SK-N-SH (cell line): Measurements from ENCODE around the gene FAM83F. TPM values are rescaled to one million over a fixed set of nuclear protein-coding genes. Genes with fewer than 3 reads are reported as not detected.

Source experiments
- CTCF ChIA-PET: fragments of 300-600, 350-600 bp; formaldehyde crosslinking; extraction: SDS; loops from one replicate; lab custom pipeline; 2021; lab: Yijun Ruan, JAX
- POLR2A ChIA-PET: fragments of 350-600 bp; sonication (Branson Sonifier 250); formaldehyde crosslinking; extraction: SDS; loops from one replicate; lab custom pipeline; 2020; ENCODE audit warnings: antibody characterized with exemption, inconsistent platforms; lab: Yijun Ruan, JAX
- DNase-seq: peaks from one replicate; pipeline ENCODE4 v3.0.0; 2012
- H2AFZ ChIP-seq: fragments of 200-600 bp; sonication (generic); 2 replicates; pipeline ENCODE4 v1.8.1; 2016; ENCODE audit warnings: antibody characterized with exemption, mild to moderate bottlenecking, low read depth
- H3F3A ChIP-seq: fragments of 200-600 bp; sonication (generic); replicated peaks from 2 replicates; pipeline ENCODE3; 2016; ENCODE audit warnings: antibody characterized with exemption, mild to moderate bottlenecking; ENCODE audit not compliant: insufficient read depth
- H3K27ac ChIP-seq, 2 experiments: fragments of 200-500 bp in 1 of 2; fragments of 200-600 bp in 1 of 2; sonication (Bioruptor generic) in 1 of 2; sonication (generic), shearing (Covaris generic) in 1 of 2; 2 replicates each; pipeline versions ENCODE4 v1.5.1 to v1.6.1; 2014 to 2016; ENCODE audit warnings: low read depth in 2 of 2, inconsistent platforms in 1 of 2, low read length in 1 of 2, mild to moderate bottlenecking in 1 of 2, mixed read lengths in 1 of 2
- H3K27me3 ChIP-seq: fragments of 200-600 bp; sonication (generic), shearing (Covaris generic); 2 replicates; pipeline ENCODE4 v1.6.1; 2016; ENCODE audit warnings: mixed run types; ENCODE audit not compliant: insufficient read depth
- H3K36me3 ChIP-seq, 2 experiments: fragments of 200-500 bp in 1 of 2; fragments of 200-600 bp in 1 of 2; sonication (Bioruptor generic) in 1 of 2; sonication (generic) in 1 of 2; replicated peaks in 1 of 2; 2 replicates each; pipeline versions ENCODE3 to v1.5.1; 2014 to 2016; ENCODE audit warnings: low read length in 1 of 2, mild to moderate bottlenecking in 1 of 2; ENCODE audit not compliant: insufficient read depth in 2 of 2, control insufficient read depth in 1 of 2
- H3K4me1 ChIP-seq, 2 experiments: fragments of 200-500 bp in 1 of 2; fragments of 200-600 bp in 1 of 2; sonication (Bioruptor generic) in 1 of 2; sonication (generic), shearing (Covaris generic) in 1 of 2; 2 replicates each; pipeline versions ENCODE4 v1.5.1 to v1.6.1; 2014 to 2016; ENCODE audit warnings: low read depth in 1 of 2, low read length in 1 of 2, mixed run types in 1 of 2; ENCODE audit not compliant: insufficient read depth in 2 of 2, control insufficient read depth in 1 of 2
- H3K4me2 ChIP-seq: fragments of 200-600 bp; sonication (generic), shearing (Covaris generic); 2 replicates; pipeline ENCODE4 v1.6.1; 2017; ENCODE audit warnings: mixed run types
- H3K4me3 ChIP-seq, 2 experiments: fragments of 200-500 bp in 1 of 2; fragments of 200-600 bp in 1 of 2; sonication (Bioruptor generic) in 1 of 2; sonication (generic), shearing (Covaris generic) in 1 of 2; 2 replicates each; pipeline versions ENCODE4 v1.5.1 to v1.8.1; 2014 to 2016; ENCODE audit warnings: low read depth in 2 of 2, inconsistent platforms in 1 of 2, low read length in 1 of 2, mild to moderate bottlenecking in 1 of 2, mixed read lengths in 1 of 2, moderate library complexity in 1 of 2
- H3K79me2 ChIP-seq: fragments of 200-600 bp; sonication (generic); 2 replicates; pipeline ENCODE4 v1.8.1; 2017; ENCODE audit warnings: mild to moderate bottlenecking; ENCODE audit not compliant: insufficient read depth
- H3K9ac ChIP-seq: fragments of 200-600 bp; sonication (generic); 2 replicates; pipeline ENCODE4 v1.6.1; 2017; ENCODE audit warnings: mixed run types
- H3K9me2 ChIP-seq: fragments of 200-600 bp; sonication (generic); 2 replicates; pipeline ENCODE4 v1.6.1; 2017; ENCODE audit warnings: mixed run types
- H3K9me3 ChIP-seq: fragments of 200-600 bp; sonication (generic); 2 replicates; pipeline ENCODE4 v1.6.1; 2017; ENCODE audit warnings: mixed run types, mild to moderate bottlenecking, moderate library complexity
- H4K20me1 ChIP-seq: fragments of 200-600 bp; sonication (generic); 2 replicates; pipeline ENCODE4 v1.6.1; 2017; ENCODE audit warnings: mild to moderate bottlenecking, mixed run types; ENCODE audit not compliant: insufficient read depth
- CHD2 ChIP-seq: fragments of 150-350 bp; IDR thresholded peaks from 2 replicates; pipeline ENCODE4 v1.6.1; 2018; ENCODE audit warnings: low read length; ENCODE audit not compliant: partially characterized antibody
- CTCF ChIP-seq: fragments of 200-600 bp; sonication (generic); IDR thresholded peaks from 2 replicates; pipeline ENCODE4 v1.6.1; 2017; ENCODE audit warnings: antibody characterized with exemption, mild to moderate bottlenecking, moderate library complexity
- FOSL2 ChIP-seq: IDR thresholded peaks from 2 replicates; pipeline ENCODE4 v1.4.0; 2012; ENCODE audit warnings: low read depth, mild to moderate bottlenecking, moderate library complexity, borderline replicate concordance
- JUND ChIP-seq: IDR thresholded peaks from 2 replicates; pipeline ENCODE4 v1.4.0; 2012
- NRF1 ChIP-seq: IDR thresholded peaks from 2 replicates; pipeline ENCODE4 v1.6.1; 2012; ENCODE audit warnings: low read depth, mild to moderate bottlenecking, low read length
- POLR2AphosphoS5 ChIP-seq: IDR thresholded peaks from 2 replicates; pipeline ENCODE4 v1.6.1; 2012; ENCODE audit warnings: low read depth, low read length
- RCOR1 ChIP-seq: fragments of 150-350 bp; IDR thresholded peaks from 2 replicates; pipeline ENCODE4 v1.6.1; 2017; ENCODE audit warnings: antibody characterized with exemption, low read length
- REST ChIP-seq: IDR thresholded peaks from 2 replicates; pipeline ENCODE4 v1.6.1; 2012; ENCODE audit warnings: mild to moderate bottlenecking, low read depth, low read length, moderate library complexity
- RFX5 ChIP-seq: IDR thresholded peaks from 2 replicates; pipeline ENCODE4 v1.6.1; 2012; ENCODE audit warnings: mild to moderate bottlenecking, improper control_type of control experiment, low read length
- SIN3A ChIP-seq: IDR thresholded peaks from 2 replicates; pipeline ENCODE4 v1.6.1; 2012; ENCODE audit warnings: low read depth, mild to moderate bottlenecking, low read length, moderate library complexity, borderline replicate concordance
- SMC3 ChIP-seq: IDR thresholded peaks from 2 replicates; pipeline ENCODE4 v1.6.1; 2012; ENCODE audit warnings: low read depth, low read length, improper control_type of control experiment
- TAF1 ChIP-seq: IDR thresholded peaks from 2 replicates; pipeline ENCODE4 v1.6.1; 2012; ENCODE audit warnings: low read depth, mild to moderate bottlenecking, low read length, moderate library complexity, borderline replicate concordance
- TCF12 ChIP-seq: IDR thresholded peaks from 2 replicates; pipeline ENCODE4 v1.4.0; 2012
- USF1 ChIP-seq: IDR thresholded peaks from 2 replicates; pipeline ENCODE4 v1.4.0; 2012; ENCODE audit warnings: low read depth, borderline replicate concordance
- USF2 ChIP-seq: fragments of 150-350 bp; IDR thresholded peaks from 2 replicates; pipeline ENCODE4 v1.6.1; 2017; ENCODE audit warnings: antibody characterized with exemption, low read length, low read depth, borderline replicate concordance
- YY1 ChIP-seq: IDR thresholded peaks from 2 replicates; pipeline ENCODE4 v1.4.0; 2012; ENCODE audit warnings: low read depth, mild to moderate bottlenecking
- WGBS: methylation state at CpG from one replicate; pipeline ENCODE4 v1.1.6; 2017; ENCODE audit warnings: low lambda C conversion rate; 5-methylcytosine and 5-hydroxymethylcytosine counted together
- polyA plus RNA-seq, 3 experiments: library from polyadenylated mRNA; depleted of rRNA; stranded (reverse); fragments of >200 nt; gene quantifications; 2 replicates each; pipeline ENCODE4 v1.2.3, GENCODE V29; 2012

The FAM83F gene
- polyA plus RNA-seq, 1 of the 3 experiments (the other 2 are of a cell fraction): not detected

- Histone ChIP-seq H3K4me1 (no peaks in the 10 kb centered on the region), H3K9ac (no peak overlapping the region), H4K20me1 (no peaks in the 10 kb centered on the region), H3K9me3 (no peaks in the 10 kb centered on the region), H3K4me2 (no peak overlapping the region), H3K9me2 (no peaks in the 10 kb centered on the region), H3K4me3 (no peak overlapping the region), H2AFZ (no peak overlapping the region), H3K79me2 (no peaks in the 10 kb centered on the region), H3K36me3 (no peaks in the 10 kb centered on the region), H3F3A (no peaks in the 10 kb centered on the region), H3K27ac (no peak overlapping the region), H3K27me3 (no peaks in the 10 kb centered on the region)
- WGBS: 83% methylated on average over 3 of the region's 3 CpGs
- TF ChIP-seq RCOR1: no peak
- no peak for TF ChIP-seq USF1
- no peak for TF ChIP-seq SMC3
- TF ChIP-seq JUND: no peak
- TF ChIP-seq YY1: no peak
- TF ChIP-seq USF2: no peak
- TF ChIP-seq TCF12: no peak
- TF ChIP-seq CTCF: no peak
- TF ChIP-seq RFX5: no peak
- no peak for TF ChIP-seq REST
- TF ChIP-seq SIN3A: no peak
- no peak for DNase-seq
- ChIA-PET CTCF (no interaction called here), POLR2A (no interaction called here)
These were observed 89.0 kb downstream of the FAM83F start for GRCh38 chr22:40083794-40084193.

- Histone ChIP-seq H3K79me2 (no peaks in the 10 kb centered on the region), H3K27ac (no peak overlapping the region), H3K9me2 (no peaks in the 10 kb centered on the region), H3K4me2 (no peak overlapping the region), H3F3A (no peaks in the 10 kb centered on the region), H4K20me1 (no peaks in the 10 kb centered on the region), H3K4me1 (no peaks in the 10 kb centered on the region), H2AFZ (no peak overlapping the region), H3K9ac (no peak overlapping the region), H3K27me3 (no peaks in the 10 kb centered on the region), H3K36me3 (no peaks in the 10 kb centered on the region), H3K4me3 (no peak overlapping the region), H3K9me3 (no peaks in the 10 kb centered on the region)
- CTCF ChIA-PET: no interaction called here
- POLR2A ChIA-PET: no interaction called here
- WGBS: 82% methylated on average over 5 of the region's 5 CpGs
- no peak for DNase-seq
- TF ChIP-seq CHD2: no peak
- no peak for TF ChIP-seq SIN3A
- TF ChIP-seq TAF1: no peak
- TF ChIP-seq RCOR1: no peak
- TF ChIP-seq POLR2AphosphoS5: no peak
- TF ChIP-seq FOSL2: no peak
- no peak for TF ChIP-seq NRF1
- no peak for TF ChIP-seq SMC3
- TF ChIP-seq CTCF: no peak
- TF ChIP-seq JUND: no peak
These were observed 89.5 kb downstream of the FAM83F start for GRCh38 chr22:40084246-40084645.
